GM18868 (cell line): ENCODE data around the gene UTP11.

ENCODE experiments used
- ATAC-seq: cut with Tn5 transposase; IDR thresholded peaks from one replicate; pipeline ENCODE4 v1.9.1; 2021; ENCODE audit warnings: mild to moderate bottlenecking, moderate library complexity; ENCODE audit not compliant: unreplicated experiment

Gene UTP11

GRCh38 chr1:38045401-38046332 is 33.1 kb downstream of the UTP11 start:
- ATAC-seq, result no peak

- ATAC-seq, result peak; percentile 7
Observed at GRCh38 chr1:38046333-38046883, 33.9 kb downstream of the UTP11 start, which contains the start of gene POU3F1. Gene POU3F1, minus strand, starts transcription at chr1:38046793. Its CDS starts 50 bp downstream, at chr1:38046743.

- peak; percentile 61 for ATAC-seq
Observed at GRCh38 chr1:38046884-38047602, 34.5 kb downstream of the UTP11 start.

- ATAC-seq, result no peak
Observed at GRCh38 chr1:38047603-38048141, 35.1 kb downstream of the UTP11 start.

- ATAC-seq, result no peak
Observed at GRCh38 chr1:38050397-38051078, 38.0 kb downstream of the UTP11 start.

- no peak for ATAC-seq
Observed at GRCh38 chr1:38051079-38051543, 38.6 kb downstream of the UTP11 start.

- ATAC-seq, result peak; percentile 66
Observed at GRCh38 chr1:38052750-38053415, 40.3 kb downstream of the UTP11 start.

GRCh38 chr1:38053416-38054091 is 41.0 kb downstream of the UTP11 start:
- ATAC-seq, result no peak

GRCh38 chr1:38055398-38055797 is 42.9 kb downstream of the UTP11 start:
- no peak for ATAC-seq

- ATAC-seq, result no peak
Observed at GRCh38 chr1:38055965-38056364, 43.4 kb downstream of the UTP11 start.

GRCh38 chr1:38059635-38060250 is 47.2 kb downstream of the UTP11 start:
- ATAC-seq, result no peak

- ATAC-seq, result no peak
Observed at GRCh38 chr1:38060498-38060897, 48.0 kb downstream of the UTP11 start.

- ATAC-seq, result no peak
Observed at GRCh38 chr1:38061290-38061689, 48.8 kb downstream of the UTP11 start.

- ATAC-seq, result peak; percentile 87
Observed at GRCh38 chr1:38061883-38062328, 49.4 kb downstream of the UTP11 start.

GRCh38 chr1:38062361-38063288 is 50.1 kb downstream of the UTP11 start:
- no peak for ATAC-seq

- ATAC-seq, result no peak
Observed at GRCh38 chr1:38063616-38064015, 51.1 kb downstream of the UTP11 start.

- no peak for ATAC-seq
Observed at GRCh38 chr1:38064197-38064903, 51.8 kb downstream of the UTP11 start.
